ENCODE data around the gene BAZ1B.
"Not testable (repeated sequence)": the region's sequence is repeated elsewhere in the genome, so short reads cannot be mapped to it uniquely, and the experiment has no call there.

Gene BAZ1B

GRCh38 chr7:73448609-73449008, 73.5 kb downstream of the BAZ1B start:
- DNase-seq (ENCODE audit: low read depth in 2 of 3, low spot score in 2 of 3): no peak

DNA sequence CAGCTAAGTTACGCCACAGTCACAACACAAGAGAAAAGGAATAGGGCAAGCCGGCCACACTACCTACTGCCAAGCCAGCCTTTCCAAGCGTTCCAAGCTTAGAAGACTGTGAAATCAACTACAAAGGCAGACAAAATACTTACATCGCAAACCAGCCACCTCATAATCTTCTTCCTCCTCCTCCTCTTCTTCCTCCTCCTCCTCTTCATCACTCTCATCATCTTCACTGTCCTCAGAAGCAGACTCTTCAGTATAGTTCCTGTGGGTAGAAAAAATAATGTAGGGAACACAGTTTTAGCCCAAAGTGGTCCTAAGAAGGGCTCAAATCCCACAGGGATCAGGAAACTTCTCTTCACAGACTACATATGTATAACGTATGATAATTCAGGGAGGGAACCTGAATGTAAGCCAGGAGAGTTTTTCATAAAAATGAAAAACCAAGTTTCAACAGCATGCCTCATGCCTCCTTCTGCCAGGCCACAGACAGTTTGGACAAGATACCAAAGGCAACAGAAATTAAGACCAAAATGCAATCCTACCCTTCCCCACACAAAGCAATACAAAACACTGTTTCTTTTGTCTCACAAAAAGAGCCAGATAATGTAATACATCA, 74.9 kb downstream of the BAZ1B start:
- DNase-seq (ENCODE audit: low read depth in 2 of 3, low spot score in 2 of 3): no peak

DNA sequence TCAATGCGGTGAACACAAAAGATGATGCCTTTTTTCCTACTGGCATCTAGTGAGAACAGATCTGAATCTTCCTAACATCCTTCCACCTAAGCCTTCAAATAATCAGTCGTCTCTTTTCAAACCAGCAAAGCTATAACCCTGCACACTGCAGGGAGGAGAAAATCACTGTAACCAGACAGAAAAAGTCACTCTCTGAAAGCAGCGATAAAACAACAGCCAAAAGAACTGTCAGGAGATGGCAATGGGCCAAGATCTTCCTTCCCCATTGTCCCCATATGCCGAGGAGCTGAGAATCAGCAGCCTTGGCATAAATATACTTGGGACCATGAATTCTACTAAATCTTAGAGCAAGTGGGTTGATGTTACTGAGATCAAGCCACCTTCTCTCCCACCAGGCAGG, 75.4 kb downstream of the BAZ1B start:
- DNase-seq (ENCODE audit: low read depth in 2 of 3, low spot score in 2 of 3): no peak

GRCh38 chr7:73443548-73444255, 78.4 kb downstream of the BAZ1B start:
- DNase-seq (ENCODE audit: low read depth in 2 of 3, low spot score in 2 of 3): no peak

DNA sequence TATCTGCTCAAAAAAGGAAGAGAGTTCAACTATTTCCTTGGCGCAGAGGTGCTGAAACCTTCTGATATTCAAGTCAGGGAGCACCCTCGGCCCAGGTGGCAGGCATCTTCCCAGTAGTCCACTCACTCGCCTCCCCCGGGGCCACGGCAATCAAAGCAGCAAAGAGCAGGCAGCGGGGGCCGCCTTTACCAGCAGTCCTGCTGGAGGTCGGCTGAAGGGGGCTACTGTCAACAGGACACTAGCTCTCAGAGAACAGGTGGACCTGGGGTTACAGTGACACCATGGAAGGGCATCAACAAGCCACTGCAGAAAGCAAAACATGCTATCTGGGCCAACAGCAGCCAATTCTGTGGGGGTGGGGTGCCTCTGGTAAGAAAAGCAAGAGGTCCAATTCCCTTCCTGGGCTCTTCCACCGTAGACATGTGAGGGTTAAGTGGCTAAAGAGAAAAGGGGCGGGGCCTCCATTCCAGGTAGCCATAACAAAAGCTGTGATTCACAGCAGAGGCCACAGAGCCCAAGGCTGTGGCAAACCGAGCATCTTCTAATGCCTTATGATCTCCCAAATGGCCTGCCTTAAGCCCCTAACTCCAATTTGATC, 79.1 kb downstream of the BAZ1B start:
- DNase-seq (ENCODE audit: low read depth in 2 of 3, low spot score in 2 of 3): no peak

- DNase-seq (ENCODE audit: low read depth in 2 of 3, low spot score in 2 of 3): no peak
These were observed 79.7 kb downstream of the BAZ1B start for GRCh38 chr7:73442222-73442902.

DNA sequence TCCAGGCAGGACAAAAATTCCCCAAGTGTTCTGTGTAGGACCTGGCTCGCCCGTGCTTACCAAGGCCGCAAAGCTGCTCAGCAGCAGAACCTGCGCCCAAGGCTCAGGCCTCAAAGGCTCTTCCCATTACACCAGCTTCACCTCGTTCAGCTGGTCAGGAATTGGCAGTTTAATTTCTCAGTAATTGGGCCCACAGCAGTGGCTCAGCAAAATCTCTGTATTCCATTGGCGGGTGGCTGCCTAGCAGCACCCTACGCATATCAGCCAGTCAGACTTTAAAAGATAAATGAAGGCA, 82.7 kb downstream of the BAZ1B start:
- no peak for DNase-seq (ENCODE audit: low read depth in 2 of 3, low spot score in 2 of 3)

DNA sequence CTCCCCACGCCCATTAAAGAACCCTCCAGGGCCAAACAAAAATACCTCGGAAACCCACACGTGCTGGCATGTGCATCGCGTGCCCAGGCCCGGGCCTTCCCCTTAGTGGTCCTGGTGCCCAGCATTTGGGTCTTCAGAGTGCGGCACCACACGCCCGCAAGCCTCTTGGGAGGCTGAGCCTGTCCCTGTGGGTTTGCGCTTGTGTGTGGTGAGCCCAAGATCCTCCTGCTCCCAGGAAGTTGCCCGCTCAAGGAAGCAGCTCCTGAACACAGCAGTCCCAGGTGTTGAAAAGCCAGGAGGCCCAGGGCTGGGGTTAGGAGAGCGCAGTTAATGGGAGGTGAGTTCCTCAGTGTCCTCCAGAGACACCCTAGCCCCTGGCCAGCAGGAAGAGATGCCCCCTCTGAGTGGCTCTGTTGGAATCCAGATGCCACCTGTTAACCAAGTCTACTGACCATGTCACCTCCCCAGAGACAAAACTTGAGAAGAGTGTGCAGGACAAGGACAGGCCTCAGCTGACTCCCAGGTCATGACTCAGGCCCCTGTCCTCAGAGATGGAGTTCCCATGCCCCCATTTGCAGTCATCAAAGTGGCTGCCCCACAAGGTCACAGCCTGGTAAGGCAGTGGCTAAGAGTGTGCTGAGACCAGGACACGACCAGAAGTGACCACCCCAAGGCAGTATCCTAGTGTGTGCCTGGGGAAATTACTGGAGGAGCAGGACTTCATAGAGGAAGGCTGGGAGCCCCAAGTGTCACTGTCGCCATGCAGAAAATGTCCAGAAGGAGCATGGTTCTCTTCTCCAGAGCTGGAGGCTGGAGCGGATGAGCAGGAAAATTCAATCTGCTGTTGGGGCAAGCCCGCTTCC, 83.3 kb downstream of the BAZ1B start:
- no peak for DNase-seq (ENCODE audit: low read depth in 2 of 3, low spot score in 2 of 3)

DNA sequence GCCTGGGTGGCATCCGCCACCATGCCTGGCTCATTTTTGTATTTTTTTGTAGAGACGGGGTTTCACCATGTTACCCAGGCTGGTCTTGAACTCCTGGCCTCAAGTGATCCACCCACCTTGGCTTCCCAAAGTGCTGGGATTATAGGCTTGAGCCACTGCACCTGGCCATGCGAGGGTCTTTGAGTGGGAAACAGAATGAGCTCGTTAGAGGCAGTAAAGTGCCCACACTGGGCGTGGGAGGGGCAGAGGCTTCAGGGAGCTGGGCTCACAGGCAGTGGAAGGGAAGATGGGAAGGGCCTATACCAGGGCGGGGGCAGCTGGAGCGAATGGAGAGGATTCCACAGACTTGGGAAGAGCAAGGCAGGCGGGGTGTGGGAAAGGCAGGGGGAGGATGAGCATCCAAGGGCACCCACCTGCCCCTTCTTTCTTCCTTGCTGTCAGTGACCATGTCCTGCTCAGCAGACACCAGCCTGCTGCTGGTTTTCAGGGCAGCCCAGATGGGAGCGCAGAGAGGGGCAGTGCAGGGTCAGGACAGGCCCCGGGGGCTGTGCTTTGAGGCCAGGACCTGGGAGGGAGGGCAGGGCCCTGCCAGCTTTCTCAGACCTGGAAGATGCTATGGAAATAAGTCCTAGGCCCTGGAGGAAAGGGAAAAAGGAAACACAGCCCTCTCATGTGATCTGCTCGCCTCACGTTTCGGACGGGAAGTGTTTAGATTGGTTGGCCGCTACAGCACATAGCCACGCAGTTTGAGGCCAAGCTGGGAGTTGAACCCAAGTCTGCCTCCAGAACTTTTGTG, 84.3 kb downstream of the BAZ1B start:
- no peak for DNase-seq (ENCODE audit: low read depth in 2 of 3, low spot score in 2 of 3)

DNA sequence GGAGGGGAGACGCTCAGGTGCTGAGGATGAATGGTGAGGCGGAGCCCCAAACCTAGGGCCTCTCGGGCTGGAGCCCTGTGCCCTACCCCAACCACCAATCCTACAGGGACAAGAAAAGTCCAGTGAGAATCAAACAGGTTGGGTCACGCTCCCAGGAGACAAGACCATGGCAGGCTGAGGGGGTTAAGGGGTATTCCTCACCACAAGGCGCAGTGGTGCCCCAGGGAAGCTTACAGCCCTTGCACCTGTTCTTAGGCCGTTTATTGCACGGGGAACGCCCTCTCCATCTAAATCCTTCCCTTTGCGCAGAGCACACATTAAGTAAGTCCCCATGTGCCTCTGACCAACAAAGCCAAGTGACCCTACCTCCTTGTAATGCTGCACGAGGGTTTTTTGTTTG, 85.0 kb downstream of the BAZ1B start:
- DNase-seq (ENCODE audit: low read depth in 2 of 3, low spot score in 2 of 3): no peak

DNA sequence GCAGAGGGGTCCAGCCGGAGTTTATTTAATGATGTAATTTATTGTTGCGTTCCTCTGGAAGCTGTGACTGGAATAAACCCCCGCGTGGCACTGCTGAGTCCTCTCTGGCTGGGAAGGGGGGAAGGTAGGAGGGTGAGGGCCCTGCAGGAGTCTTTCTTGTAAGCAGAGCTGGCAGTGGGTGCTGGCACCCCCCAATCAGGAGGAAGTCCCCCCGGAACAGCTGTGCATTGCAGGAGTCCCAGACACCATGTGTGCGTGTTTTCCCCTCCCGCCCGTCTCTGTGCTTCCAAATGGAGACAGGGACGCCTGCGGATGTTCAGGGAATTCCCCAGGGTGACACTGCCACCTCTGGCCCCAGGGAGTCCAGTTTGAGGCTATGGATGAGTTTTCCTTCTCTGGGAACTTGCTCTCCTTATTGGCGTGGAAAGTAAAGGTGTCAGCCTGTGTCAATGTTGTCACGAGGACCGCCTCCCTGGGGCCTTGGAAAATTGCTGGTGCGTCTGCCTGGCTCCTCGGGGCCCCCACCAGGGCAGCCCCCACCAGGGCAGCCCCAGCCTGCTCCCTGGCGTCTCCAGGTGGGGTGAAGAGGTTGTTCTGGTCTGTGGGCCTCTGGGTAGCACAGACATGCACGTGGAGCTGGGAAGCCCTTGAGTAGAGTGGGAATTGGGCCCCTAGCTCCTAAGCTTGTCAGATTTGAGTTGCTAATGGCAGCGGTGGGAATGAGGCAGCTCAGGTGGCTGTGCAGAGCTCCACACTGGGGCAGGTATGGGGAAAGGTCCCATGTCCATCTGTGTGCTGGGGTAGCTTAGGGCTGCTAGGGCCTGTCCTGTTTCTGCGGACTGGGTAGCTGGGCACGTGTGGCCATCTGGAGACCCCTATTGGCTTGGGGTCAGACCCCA, 85.8 kb downstream of the BAZ1B start:
- DNase-seq (ENCODE audit: low read depth in 2 of 3, low spot score in 2 of 3): no peak

DNA sequence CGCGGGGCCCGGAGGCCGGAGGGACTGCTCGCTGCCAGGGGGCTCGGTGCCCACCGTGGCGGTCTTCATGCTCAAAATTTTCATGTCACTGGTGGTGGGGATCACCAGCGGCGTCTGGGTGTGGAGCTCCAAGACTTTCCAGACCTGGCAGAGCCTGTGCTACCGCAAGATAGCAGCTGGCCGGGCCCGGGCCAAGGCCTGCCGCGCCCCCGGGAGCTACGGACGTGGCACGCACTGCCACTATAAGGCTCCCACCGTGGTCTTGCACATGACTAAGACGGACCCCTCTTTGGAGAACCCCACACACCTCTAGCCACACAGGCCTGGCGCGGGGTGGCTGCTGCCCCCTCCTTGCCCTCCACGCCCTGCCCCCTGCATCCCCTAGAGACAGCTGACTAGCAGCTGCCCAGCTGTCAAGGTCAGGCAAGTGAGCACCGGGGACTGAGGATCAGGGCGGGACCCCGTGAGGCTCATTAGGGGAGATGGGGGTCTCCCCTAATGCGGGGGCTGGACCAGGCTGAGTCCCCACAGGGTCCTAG, 86.6 kb downstream of the BAZ1B start:
- no peak for DNase-seq (ENCODE audit: low read depth in 2 of 3, low spot score in 2 of 3)

DNA sequence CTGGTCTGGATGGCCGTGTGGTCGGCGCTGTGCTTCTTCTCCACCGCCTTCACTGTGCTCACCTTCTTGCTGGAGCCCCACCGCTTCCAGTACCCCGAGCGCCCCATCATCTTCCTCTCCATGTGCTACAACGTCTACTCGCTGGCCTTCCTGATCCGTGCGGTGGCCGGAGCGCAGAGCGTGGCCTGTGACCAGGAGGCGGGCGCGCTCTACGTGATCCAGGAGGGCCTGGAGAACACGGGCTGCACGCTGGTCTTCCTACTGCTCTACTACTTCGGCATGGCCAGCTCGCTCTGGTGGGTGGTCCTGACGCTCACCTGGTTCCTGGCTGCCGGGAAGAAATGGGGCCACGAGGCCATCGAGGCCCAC, 87.4 kb downstream of the BAZ1B start:
- no peak for DNase-seq (ENCODE audit: low read depth in 2 of 3, low spot score in 2 of 3)

DNA sequence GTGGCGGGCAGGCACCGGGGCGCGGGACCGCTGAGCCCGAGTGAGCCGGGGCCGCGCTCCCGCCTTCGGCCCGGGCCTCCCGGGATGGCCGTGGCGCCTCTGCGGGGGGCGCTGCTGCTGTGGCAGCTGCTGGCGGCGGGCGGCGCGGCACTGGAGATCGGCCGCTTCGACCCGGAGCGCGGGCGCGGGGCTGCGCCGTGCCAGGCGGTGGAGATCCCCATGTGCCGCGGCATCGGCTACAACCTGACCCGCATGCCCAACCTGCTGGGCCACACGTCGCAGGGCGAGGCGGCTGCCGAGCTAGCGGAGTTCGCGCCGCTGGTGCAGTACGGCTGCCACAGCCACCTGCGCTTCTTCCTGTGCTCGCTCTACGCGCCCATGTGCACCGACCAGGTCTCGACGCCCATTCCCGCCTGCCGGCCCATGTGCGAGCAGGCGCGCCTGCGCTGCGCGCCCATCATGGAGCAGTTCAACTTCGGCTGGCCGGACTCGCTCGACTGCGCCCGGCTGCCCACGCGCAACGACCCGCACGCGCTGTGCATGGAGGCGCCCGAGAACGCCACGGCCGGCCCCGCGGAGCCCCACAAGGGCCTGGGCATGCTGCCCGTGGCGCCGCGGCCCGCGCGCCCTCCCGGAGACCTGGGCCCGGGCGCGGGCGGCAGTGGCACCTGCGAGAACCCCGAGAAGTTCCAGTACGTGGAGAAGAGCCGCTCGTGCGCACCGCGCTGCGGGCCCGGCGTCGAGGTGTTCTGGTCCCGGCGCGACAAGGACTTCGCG, 88.0 kb downstream of the BAZ1B start:
- DNase-seq (ENCODE audit: low read depth in 2 of 3, low spot score in 2 of 3): peak in 1 of 3 experiments; percentile 11

- DNase-seq (ENCODE audit: low read depth in 2 of 3, low spot score in 2 of 3): no peak
These were observed 89.4 kb downstream of the BAZ1B start for GRCh38 chr7:73432676-73433075.

GRCh38 chr7:73431041-73431835, 90.9 kb downstream of the BAZ1B start:
- DNase-seq (ENCODE audit: low read depth in 2 of 3, low spot score in 2 of 3): no peak

DNA sequence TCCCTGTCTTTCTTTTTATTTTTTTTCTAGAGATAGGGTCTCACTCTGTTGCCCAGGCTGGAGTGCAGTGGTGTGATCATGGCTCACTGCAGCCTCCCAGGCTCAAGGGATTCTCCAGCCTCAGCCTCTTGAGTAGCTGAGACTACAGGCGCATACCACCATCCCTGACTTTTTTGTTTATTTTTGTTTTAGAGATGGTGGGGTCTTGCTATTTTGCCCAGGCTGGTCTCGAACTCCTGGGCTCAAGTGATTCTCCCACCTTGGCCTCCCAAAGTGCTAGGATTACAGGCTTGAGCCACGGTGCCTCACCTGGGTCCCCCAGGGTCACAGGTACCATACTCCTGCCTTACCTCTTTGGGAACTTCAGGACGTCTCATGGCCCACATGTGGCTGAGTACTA, 91.6 kb downstream of the BAZ1B start:
- not testable (repeated sequence) for DNase-seq (ENCODE audit: low read depth in 2 of 3, low spot score in 2 of 3)
